HepG2 (cell line): Measurements from ENCODE around the gene TMEM219. TPM values are rescaled to one million over a fixed set of nuclear protein-coding genes. Genes with fewer than 3 reads are reported as not detected.

ENCODE experiments used
- ATM ChIP-seq: fragments of 450-650 bp; IDR thresholded peaks from 2 replicates; pipeline ENCODE4 v1.7.1; 2017; ENCODE audit warnings: mild to moderate bottlenecking, borderline replicate concordance
- BRCA1 ChIP-seq: sonication (generic); formaldehyde crosslinking; IDR thresholded peaks from 2 replicates; pipeline ENCODE4 v1.4.0; 2020; ENCODE audit warnings: missing genetic modification reagents
- FIP1L1 ChIP-seq: fragments of 200-400 bp; formaldehyde crosslinking; IDR thresholded peaks from 2 replicates; pipeline ENCODE4 v1.6.1; 2018; ENCODE audit warnings: low read depth, mild to moderate bottlenecking, low read length, moderate library complexity, borderline replicate concordance; ENCODE audit not compliant: insufficient read depth
- GPN1 ChIP-seq: sonication (generic); formaldehyde crosslinking; IDR thresholded peaks from 2 replicates; pipeline ENCODE4 v1.5.1; 2020; ENCODE audit warnings: missing genetic modification reagents, borderline replicate concordance
- GZF1 ChIP-seq: sonication (generic); formaldehyde crosslinking; IDR thresholded peaks from 2 replicates; pipeline ENCODE4 v1.5.1; 2020; ENCODE audit warnings: mild to moderate bottlenecking, missing genetic modification reagents
- HNF4A ChIP-seq: sonication (generic); formaldehyde crosslinking; IDR thresholded peaks from 2 replicates; pipeline ENCODE4 v1.4.0; 2020; ENCODE audit warnings: missing genetic modification reagents
- KDM3A ChIP-seq: IDR thresholded peaks from 2 replicates; pipeline ENCODE4 v1.6.1; 2018; ENCODE audit warnings: low read depth, missing compliant biosample characterization
- MED8 ChIP-seq: sonication (generic); formaldehyde crosslinking; IDR thresholded peaks from 2 replicates; pipeline ENCODE4 v1.8.1; 2023; ENCODE audit warnings: mild to moderate bottlenecking, missing genetic modification reagents; ENCODE audit not compliant: insufficient replicate concordance
- NFYC ChIP-seq: IDR thresholded peaks from 2 replicates; pipeline ENCODE4 v1.6.1; 2016; ENCODE audit warnings: missing genetic modification reagents, missing compliant biosample characterization
- SATB2 ChIP-seq: sonication (generic); formaldehyde crosslinking; IDR thresholded peaks from 2 replicates; pipeline ENCODE4 v1.5.0; 2020; ENCODE audit warnings: missing genetic modification reagents
- SP1 ChIP-seq, 2 experiments: fragments of 450-650 bp in 1 of 2; sonication (generic) in 1 of 2; formaldehyde crosslinking in 1 of 2; IDR thresholded peaks; 2 replicates each; pipeline versions ENCODE4 v1.4.0 to v1.6.1; 2016 to 2020; ENCODE audit warnings: missing genetic modification reagents in 1 of 2
- ZC3H4 ChIP-seq: sonication (generic); formaldehyde crosslinking; IDR thresholded peaks from 2 replicates; pipeline ENCODE4 v1.4.0; 2020; ENCODE audit warnings: missing genetic modification reagents, borderline replicate concordance
- ZNF160 ChIP-seq: sonication (generic); formaldehyde crosslinking; IDR thresholded peaks from 2 replicates; pipeline ENCODE4 v1.8.0; 2022; ENCODE audit warnings: mild to moderate bottlenecking, inconsistent platforms, missing genetic modification reagents
- ZNF326 ChIP-seq: sonication (generic); formaldehyde crosslinking; IDR thresholded peaks from 2 replicates; pipeline ENCODE4 v1.4.0; 2020; ENCODE audit warnings: missing genetic modification reagents, borderline replicate concordance
- ZNF350 ChIP-seq: sonication (generic); formaldehyde crosslinking; IDR thresholded peaks from 2 replicates; pipeline ENCODE4 v1.4.0; 2020; ENCODE audit warnings: mild to moderate bottlenecking, low read depth, missing genetic modification reagents, borderline replicate concordance
- ZNF746 ChIP-seq: sonication (generic); formaldehyde crosslinking; IDR thresholded peaks from 2 replicates; pipeline ENCODE4 v1.8.0; 2022; ENCODE audit warnings: mild to moderate bottlenecking, missing genetic modification reagents
- polyA plus RNA-seq, 8 experiments: library from polyadenylated mRNA; depleted of rRNA in 3 of 8; stranded (reverse) in 7 of 8; unstranded in 1 of 8; fragments of >200 nt; fragmentation: Illumina TruSeq in 4 of 8; extraction: Trizol in 4 of 8; gene quantifications; 2 replicates each; pipeline versions ENCODE4 v1.2.1 to v1.2.3, GENCODE V29; 2011 to 2016; ENCODE audit warnings: low read depth in 4 of 8, missing spikeins in 1 of 8, mixed read lengths in 1 of 8; ENCODE audit not compliant: insufficient read depth in 1 of 8
- total RNA-seq, 5 experiments: library from RNA; depleted of rRNA; stranded (reverse); fragments of >200 nt; fragmentation: Illumina TruSeq; extraction: Trizol; gene quantifications; 2 replicates each; pipeline ENCODE4 v1.2.3, GENCODE V29; 2016; ENCODE audit warnings: low read depth in 1 of 5
- TF ChIP-seq, protein P1 (sequence below): sonication (generic); formaldehyde crosslinking; conservative IDR thresholded peaks from 2 replicates; pipeline ENCODE4 v1.4.0; 2020; ENCODE audit warnings: missing genetic modification reagents
- TF ChIP-seq, protein P2 (sequence below): sonication (generic); formaldehyde crosslinking; IDR thresholded peaks from 2 replicates; pipeline ENCODE4 v1.8.1; 2023; ENCODE audit warnings: mild to moderate bottlenecking, moderate library complexity, missing genetic modification reagents
- TF ChIP-seq, protein P3 (sequence below): sonication (generic); formaldehyde crosslinking; IDR thresholded peaks from 2 replicates; pipeline ENCODE4 v1.4.0; 2020; ENCODE audit warnings: missing genetic modification reagents
- TF ChIP-seq, protein P4 (sequence below): sonication (generic); formaldehyde crosslinking; IDR thresholded peaks from 2 replicates; pipeline ENCODE4 v1.4.0; 2020; ENCODE audit warnings: missing genetic modification reagents

TMEM219 gene
- total and polyA plus RNA-seq, 2 of the 13 experiments (the other 11 are each of a cell fraction or from before 2014, with no cell fraction given) = 105 to 115 TPM

DNA sequence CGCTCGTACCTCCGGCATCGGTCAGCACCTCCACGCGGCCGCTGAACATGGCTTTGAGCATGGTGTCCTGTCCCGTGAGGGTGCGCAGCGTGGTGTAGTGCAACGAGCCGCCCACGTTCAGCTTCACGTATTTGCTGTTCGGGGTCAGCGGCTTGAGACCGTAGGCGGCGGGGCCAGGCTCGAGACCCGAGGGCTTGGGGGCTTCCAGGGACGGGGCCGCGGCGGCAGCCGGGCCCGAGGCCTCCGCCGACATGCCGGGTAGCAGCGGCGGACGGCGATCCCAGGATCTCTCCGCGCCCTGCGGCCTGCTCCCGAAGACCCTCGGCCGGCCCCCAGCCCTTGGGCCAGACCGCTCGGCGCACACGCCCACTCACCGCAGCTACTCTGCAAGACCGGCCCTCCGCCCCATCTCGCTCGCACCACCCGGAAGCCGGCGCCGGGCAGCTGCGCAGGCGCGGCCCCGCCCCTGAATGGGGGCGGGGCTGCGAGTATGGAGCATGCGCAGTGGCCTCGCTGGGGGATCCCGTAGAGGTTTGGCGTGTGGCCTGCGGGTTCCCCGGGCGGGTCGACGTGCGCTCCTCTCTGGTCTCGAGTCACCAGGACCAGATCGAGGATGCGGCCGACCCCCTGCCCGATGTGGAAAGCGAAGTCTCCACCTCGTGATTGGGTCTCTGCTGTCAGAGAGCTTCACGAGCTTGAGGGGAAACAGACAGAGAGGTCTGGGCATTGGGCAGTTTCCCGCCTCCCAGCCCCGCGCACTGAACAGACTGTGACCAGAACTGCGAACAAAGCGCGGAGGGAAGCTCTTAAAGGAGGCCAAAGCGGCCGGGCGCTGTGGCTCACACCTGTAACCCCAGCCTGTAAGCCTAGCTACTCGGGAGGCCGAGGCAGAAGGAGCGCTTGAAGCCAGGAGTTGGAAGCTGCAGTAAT is 35.8 kb upstream of the TMEM219 start, which contains the start of gene KCTD13 (continued):
- TF ChIP-seq FIP1L1 (no peak), ZNF160 (CRISPR knock-in tag) (no peak; the same call in 1 of the 2 replicates), ZNF746 (peak; percentile 45; the same call in 1 of the 2 replicates), GPN1 (CRISPR knock-in tag) (peak; percentile 55; the same call in 1 of the 2 replicates), BRCA1 (CRISPR knock-in tag) (peak; percentile 91), KDM3A (CRISPR knock-in tag) (0 out of 2 replicates have a peak, but pooled peaks have one; percentile 4), MED8 (CRISPR knock-in tag) (peak; percentile 57), ZNF326 (CRISPR knock-in tag) (no peak), NFYC (CRISPR knock-in tag) (peak; percentile 25), SP1 (IDR thresholded peaks at IDR 0.05) (no peak), SP1 (CRISPR knock-in tag; IDR thresholded peaks at IDR 0.05) (peak; percentile 81; the same call in 1 of the 2 replicates), ATM (no peak), HNF4A (CRISPR knock-in tag) (0 out of 2 replicates have a peak, but pooled peaks have one; percentile 19), ZNF350 (CRISPR knock-in tag) (peak; percentile 75; the same call in 1 of the 2 replicates), ZC3H4 (CRISPR knock-in tag) (0 out of 2 replicates have a peak, but pooled peaks have one; percentile 24), SATB2 (CRISPR knock-in tag) (no peak; the same call in 1 of the 2 replicates), GZF1 (0 out of 2 replicates have a peak, but pooled peaks have one; percentile 19)
- TF ChIP-seq, protein P1, sequence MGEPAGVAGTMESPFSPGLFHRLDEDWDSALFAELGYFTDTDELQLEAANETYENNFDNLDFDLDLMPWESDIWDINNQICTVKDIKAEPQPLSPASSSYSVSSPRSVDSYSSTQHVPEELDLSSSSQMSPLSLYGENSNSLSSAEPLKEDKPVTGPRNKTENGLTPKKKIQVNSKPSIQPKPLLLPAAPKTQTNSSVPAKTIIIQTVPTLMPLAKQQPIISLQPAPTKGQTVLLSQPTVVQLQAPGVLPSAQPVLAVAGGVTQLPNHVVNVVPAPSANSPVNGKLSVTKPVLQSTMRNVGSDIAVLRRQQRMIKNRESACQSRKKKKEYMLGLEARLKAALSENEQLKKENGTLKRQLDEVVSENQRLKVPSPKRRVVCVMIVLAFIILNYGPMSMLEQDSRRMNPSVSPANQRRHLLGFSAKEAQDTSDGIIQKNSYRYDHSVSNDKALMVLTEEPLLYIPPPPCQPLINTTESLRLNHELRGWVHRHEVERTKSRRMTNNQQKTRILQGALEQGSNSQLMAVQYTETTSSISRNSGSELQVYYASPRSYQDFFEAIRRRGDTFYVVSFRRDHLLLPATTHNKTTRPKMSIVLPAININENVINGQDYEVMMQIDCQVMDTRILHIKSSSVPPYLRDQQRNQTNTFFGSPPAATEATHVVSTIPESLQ (CRISPR knock-in tag) = no peak; the same call in 1 of the 2 replicates
- TF ChIP-seq, protein P2, sequence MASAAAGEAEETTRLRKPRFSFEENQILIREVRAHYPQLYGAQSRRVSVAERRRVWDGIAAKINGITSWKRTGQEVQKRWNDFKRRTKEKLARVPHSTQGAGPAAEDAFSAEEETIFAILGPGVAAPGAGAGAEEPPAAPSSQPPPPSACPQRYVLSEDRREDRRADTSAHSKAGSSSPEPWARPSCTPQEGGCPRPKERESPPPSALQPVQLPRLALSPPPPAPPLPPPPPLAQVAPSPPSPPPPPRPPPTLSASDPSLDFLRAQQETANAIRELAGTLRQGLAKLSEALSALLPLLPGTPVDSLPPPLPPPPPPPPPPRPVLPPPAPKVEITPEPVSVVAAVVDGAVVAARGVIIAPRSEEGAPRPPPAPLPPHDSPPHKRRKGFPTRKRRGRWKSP (CRISPR knock-in tag) = peak; percentile 22; the same call in 1 of the 2 replicates
- TF ChIP-seq, protein P3, sequence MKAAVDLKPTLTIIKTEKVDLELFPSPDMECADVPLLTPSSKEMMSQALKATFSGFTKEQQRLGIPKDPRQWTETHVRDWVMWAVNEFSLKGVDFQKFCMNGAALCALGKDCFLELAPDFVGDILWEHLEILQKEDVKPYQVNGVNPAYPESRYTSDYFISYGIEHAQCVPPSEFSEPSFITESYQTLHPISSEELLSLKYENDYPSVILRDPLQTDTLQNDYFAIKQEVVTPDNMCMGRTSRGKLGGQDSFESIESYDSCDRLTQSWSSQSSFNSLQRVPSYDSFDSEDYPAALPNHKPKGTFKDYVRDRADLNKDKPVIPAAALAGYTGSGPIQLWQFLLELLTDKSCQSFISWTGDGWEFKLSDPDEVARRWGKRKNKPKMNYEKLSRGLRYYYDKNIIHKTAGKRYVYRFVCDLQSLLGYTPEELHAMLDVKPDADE (CRISPR knock-in tag) = no peak
- TF ChIP-seq, protein P4, sequence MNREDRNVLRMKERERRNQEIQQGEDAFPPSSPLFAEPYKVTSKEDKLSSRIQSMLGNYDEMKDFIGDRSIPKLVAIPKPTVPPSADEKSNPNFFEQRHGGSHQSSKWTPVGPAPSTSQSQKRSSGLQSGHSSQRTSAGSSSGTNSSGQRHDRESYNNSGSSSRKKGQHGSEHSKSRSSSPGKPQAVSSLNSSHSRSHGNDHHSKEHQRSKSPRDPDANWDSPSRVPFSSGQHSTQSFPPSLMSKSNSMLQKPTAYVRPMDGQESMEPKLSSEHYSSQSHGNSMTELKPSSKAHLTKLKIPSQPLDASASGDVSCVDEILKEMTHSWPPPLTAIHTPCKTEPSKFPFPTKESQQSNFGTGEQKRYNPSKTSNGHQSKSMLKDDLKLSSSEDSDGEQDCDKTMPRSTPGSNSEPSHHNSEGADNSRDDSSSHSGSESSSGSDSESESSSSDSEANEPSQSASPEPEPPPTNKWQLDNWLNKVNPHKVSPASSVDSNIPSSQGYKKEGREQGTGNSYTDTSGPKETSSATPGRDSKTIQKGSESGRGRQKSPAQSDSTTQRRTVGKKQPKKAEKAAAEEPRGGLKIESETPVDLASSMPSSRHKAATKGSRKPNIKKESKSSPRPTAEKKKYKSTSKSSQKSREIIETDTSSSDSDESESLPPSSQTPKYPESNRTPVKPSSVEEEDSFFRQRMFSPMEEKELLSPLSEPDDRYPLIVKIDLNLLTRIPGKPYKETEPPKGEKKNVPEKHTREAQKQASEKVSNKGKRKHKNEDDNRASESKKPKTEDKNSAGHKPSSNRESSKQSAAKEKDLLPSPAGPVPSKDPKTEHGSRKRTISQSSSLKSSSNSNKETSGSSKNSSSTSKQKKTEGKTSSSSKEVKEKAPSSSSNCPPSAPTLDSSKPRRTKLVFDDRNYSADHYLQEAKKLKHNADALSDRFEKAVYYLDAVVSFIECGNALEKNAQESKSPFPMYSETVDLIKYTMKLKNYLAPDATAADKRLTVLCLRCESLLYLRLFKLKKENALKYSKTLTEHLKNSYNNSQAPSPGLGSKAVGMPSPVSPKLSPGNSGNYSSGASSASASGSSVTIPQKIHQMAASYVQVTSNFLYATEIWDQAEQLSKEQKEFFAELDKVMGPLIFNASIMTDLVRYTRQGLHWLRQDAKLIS (CRISPR knock-in tag) = no peak
